GM18867 (cell line): ENCODE data around the gene MAP3K7CL.
A peak's percentile ranks its signal among the peaks of the same experiment; 100 is the strongest.

Source experiments
- ATAC-seq: cut with Tn5 transposase; IDR thresholded peaks from one replicate; pipeline ENCODE4 v1.9.1; 2021; ENCODE audit warnings: mild to moderate bottlenecking, moderate library complexity; ENCODE audit not compliant: unreplicated experiment

MAP3K7CL gene

DNA sequence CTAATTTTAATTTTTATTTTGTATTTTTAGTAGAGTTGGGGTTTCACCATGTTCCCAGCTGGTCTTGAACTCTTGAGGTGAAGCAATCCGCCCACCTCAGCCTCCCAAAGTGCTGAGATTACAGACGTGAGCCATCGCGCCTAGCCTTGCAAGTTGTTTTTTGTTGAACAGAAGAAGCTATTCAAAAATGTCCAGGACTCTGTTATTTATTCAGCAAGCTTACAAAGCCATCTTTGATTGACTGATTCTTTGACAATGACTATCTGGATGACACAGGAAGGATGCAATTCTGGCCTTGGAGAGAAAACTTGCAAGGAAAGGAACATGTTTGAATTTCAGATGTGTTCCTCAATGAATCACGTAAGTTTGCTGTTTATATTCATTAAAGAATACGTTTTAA lies 63.5 kb downstream of the MAP3K7CL start:
- no peak for ATAC-seq

GRCh38 chr21:29194342-29194741 lies 63.9 kb downstream of the MAP3K7CL start:
- no peak for ATAC-seq

DNA sequence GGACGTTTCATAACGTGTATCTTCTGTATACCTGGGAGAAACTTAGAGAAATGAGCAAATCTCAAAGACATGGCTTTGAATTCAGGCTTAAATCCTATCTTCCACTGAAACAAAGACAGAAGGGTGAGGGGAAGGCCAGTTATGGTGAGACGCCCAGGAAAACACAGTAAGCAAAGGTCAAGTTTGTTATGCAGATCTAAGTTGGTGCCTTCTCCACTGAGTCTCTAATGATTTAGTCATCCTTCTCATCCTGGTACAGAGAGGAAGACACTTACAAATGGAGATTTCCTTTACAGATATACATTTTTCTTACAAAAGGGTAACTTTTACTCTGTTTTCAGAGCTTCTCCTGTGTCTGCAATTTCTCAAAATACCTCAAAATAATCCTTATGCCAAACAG lies 64.4 kb downstream of the MAP3K7CL start:
- no peak for ATAC-seq

DNA sequence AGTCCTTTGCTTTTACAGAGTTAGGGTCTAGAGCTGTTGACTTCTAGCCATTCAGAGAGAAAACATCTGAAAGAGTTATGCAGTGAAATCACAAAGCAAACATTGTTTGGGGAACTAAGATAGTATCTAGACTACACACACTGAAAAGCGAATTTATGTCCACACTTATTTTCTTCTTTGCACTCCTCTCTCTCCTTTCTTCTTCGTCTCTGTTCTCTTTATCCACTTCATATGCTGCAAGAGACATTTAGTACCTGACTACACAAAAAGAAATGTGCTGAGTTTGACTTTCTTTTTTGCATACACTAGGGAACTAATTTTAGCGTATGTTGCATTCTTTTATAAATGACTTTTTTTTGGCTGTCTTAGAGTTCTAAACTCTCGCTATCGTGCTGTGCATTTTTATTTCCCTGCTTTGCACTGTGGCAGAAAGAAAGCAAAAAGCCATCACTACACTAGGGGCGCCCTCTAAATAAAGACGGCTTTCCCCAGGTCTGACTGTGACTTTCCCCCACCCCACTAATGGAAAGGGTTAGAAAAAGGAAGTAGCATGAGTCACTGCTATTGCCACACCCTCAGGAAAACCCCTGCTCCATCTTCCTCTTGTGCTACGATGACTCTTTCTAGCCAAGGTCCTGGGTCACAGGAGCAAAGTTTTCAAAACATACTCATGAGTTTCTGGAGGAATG lies 65.7 kb downstream of the MAP3K7CL start:
- ATAC-seq: peak; percentile 93

DNA sequence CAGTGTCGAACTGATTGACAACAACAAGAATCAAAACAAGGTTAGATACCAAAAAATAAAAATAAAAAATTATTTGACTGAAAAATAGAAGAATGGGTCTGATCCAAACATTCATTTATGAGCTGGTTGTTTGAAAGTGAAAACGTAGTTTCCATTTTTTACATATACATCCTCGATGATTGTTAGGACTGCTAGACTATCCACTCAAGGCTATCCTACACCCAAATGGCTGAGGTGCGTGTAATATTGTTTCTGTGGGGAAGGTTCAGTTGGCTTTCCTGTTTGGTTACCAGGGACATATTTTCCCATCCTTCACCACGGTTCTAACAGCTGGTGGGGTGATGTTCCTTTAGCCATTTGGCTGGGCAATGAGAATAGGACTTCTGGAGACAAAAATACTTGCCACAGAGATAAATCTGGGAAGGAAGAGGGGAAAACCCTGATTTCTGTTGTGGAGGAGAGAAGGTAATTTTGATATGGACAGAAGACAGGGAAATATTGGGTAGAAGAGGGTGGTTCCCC lies 66.3 kb downstream of the MAP3K7CL start:
- peak; percentile 20 for ATAC-seq

- no peak for ATAC-seq
Measured at GRCh38 chr21:29201186-29201585, 70.7 kb downstream of the MAP3K7CL start.

- no peak for ATAC-seq
Measured at GRCh38 chr21:29205009-29205408, 74.6 kb downstream of the MAP3K7CL start.

DNA sequence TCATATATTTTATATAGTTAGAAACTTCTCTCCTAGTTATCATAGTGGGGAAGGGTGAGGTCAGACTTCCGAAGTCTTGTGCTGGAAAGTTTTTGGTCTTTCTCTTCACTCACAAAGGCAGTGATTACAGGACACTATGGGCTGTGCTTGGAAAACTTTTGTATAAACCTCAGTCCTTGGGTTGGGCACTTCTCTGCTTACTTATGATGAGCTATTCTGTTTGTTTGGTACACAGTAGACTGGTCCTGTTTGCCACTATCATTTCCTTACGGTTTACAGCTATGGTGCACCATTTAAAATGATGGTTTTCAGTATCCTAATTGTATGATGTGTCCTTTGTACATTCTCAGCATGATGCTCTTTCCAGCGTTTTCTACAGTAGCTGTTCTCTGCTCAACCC lies 75.5 kb downstream of the MAP3K7CL start:
- ATAC-seq: no peak

- no peak for ATAC-seq
Measured at GRCh38 chr21:29206445-29206844, 76.0 kb downstream of the MAP3K7CL start.

DNA sequence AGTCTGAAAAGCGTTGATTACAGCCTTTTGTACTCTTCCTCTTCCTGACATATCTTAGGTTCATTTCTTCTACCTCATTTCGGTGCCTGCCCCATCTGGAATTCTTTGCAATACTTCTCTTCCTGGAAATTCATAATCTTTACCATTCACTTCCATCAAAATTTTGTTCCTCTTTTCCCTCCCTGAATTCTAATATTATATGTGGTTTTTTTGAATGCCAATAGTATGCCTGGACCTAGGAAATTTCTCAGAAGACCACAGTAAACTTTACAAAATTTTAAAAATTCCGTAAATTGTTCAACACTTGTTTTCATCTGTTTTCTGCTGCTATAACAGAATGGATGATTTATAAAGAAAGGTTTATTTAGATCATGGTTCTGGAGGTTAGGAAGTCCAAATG lies 76.8 kb downstream of the MAP3K7CL start:
- no peak for ATAC-seq

- no peak for ATAC-seq
Measured at GRCh38 chr21:29208044-29208681, 77.7 kb downstream of the MAP3K7CL start.

GRCh38 chr21:29208682-29209059 lies 78.2 kb downstream of the MAP3K7CL start:
- no peak for ATAC-seq

DNA sequence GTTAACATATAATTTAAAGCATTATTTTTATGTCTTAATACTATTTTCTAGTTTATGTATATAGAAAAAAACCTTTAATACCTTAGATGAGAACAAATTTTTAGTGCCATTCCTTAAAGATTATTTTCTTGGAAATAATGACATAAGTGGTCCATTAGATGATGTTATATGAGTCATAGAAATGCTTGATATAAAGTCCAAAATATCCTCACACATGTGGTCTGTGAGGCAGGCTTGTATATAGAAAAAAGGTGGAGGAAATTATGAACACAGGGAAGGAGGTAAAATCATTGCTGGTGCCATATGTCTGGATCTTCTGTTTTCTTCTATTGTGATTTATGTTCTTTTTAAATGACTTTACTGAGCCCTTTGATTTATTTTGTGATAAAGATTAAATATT lies 79.3 kb downstream of the MAP3K7CL start:
- no peak for ATAC-seq

- ATAC-seq: no peak
Measured at GRCh38 chr21:29211205-29211604, 80.8 kb downstream of the MAP3K7CL start.

DNA sequence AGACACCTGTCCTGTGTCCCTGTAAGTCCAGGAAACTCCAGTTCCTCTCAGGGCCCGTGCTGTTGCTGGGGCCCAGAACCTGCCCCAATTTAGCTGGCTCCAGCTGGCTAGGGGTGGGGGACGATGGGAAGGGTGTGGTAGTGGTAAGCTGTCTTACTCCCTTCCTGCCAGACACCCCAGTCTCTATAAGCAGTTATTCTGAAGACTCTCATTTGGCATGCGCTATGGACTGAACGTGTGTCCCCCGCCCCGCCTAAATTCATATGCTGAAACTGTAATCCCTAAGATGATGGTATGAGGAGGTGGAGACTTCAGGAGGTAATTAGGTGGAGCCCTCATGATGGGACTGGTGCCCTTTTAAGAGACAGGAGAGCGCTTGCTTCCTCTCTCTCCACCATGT lies 82.0 kb downstream of the MAP3K7CL start:
- ATAC-seq: no peak

- ATAC-seq: no peak
Measured at GRCh38 chr21:29213513-29214385, 83.3 kb downstream of the MAP3K7CL start.

DNA sequence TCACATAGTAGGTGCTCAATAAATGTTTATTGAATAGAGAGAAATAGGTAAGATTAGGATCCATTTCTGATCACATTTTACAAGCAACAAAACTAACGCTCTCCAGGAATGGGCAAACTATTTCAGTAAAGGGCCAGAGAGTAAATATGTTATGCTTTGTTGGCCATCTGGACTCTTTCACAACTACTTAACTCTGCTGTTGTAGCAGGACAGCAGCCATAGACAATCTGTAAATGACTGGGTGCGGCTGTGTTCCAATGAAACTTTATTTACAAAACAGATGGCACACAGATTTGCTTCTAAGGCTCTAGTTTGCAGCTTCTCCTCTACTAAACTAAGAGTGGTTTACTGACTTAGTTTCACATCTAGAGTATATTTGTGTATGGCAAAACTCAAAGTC lies 85.3 kb downstream of the MAP3K7CL start:
- ATAC-seq: no peak

DNA sequence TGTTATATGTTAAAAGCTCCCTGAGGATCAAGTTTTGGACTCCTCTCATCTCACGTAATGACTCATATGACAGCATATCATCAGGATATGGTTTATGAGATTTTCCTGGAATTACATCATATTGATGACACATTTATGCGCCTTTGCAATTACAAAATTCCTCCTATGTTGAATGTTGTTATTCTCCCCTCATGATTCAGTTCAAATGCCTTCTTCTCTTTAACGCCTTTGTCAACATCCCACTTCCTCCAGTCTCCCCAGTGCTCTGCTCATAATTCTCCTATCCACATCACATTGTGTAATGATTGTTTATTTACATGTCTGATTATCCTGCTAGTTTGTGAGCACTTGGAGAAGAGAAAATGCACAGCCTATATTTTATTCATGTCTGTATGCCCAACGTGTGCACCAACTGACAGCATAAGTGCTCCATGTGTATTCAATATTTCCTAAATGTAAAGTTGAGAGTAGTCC lies 87.4 kb downstream of the MAP3K7CL start:
- no peak for ATAC-seq

DNA sequence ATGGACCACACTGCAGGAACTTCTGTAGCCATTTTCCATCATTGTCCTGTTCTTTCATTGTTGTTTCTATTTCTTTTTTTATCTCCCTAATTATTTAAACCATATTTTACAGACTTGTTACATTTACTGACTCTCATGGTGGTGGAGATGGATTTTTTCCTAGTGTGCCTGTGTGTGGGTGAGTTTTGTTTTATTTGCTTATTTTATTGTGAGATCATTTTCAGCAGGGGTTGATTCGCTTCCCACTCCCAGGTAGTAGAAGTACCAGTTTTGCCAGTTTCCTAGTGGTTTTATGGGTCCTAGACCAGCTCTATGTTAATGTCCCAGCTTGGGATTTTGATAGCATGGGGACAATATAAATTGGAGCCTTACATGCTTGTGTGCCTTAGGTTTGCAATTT lies 88.3 kb downstream of the MAP3K7CL start:
- no peak for ATAC-seq

- no peak for ATAC-seq
Measured at GRCh38 chr21:29219165-29219770, 88.8 kb downstream of the MAP3K7CL start.

GRCh38 chr21:29221253-29221744 lies 90.9 kb downstream of the MAP3K7CL start:
- no peak for ATAC-seq
